IMR-90 (cell line): ENCODE measurements around the gene ALDH2. TPM values are rescaled to one million over a fixed set of nuclear protein-coding genes. Genes with fewer than 3 reads are reported as not detected.
"Not testable (repeated sequence)": the region's sequence is repeated elsewhere in the genome, so short reads cannot be mapped to it uniquely, and the experiment has no call there.

Experiments
- ATAC-seq: fragments of 200-7000 bp; cut with Tn5 transposase; 2 replicates; pipeline ENCODE4 v1.9.1; 2020; ENCODE audit warnings: low read depth, mild to moderate bottlenecking, moderate library complexity
- BruUV-seq: library from RNA; stranded (reverse); fragments of 400-500 nt; replicated peaks from 2 replicates; lab custom pipeline; 2021; lab: Mats Ljungman, UMichigan
- CTCF ChIA-PET: fragments of 300-600 bp; formaldehyde crosslinking; extraction: SDS; loops from one replicate; lab custom pipeline; 2021; ENCODE audit warnings: antibody characterized with exemption; lab: Yijun Ruan, JAX
- POLR2A ChIA-PET: fragments of 300-600 bp; sonication (Branson Sonifier 250); formaldehyde crosslinking; loops from one replicate; lab custom pipeline; 2022; ENCODE audit warnings: antibody characterized with exemption; ENCODE audit not compliant: unreplicated experiment; lab: Charles Lee
- DNase-seq: peaks from one replicate; pipeline ENCODE4 v3.0.0; 2013
- H2AFZ ChIP-seq: replicated peaks from 2 replicates; pipeline ENCODE3; 2013; ENCODE audit warnings: low read length, mild to moderate bottlenecking; ENCODE audit not compliant: poor library complexity
- H2AK5ac ChIP-seq: 2 replicates; pipeline ENCODE4 v1.6.1; 2013; ENCODE audit warnings: low read depth, low read length, inconsistent platforms
- H2AK9ac ChIP-seq: replicated peaks from 2 replicates; pipeline ENCODE3; 2013; ENCODE audit warnings: mild to moderate bottlenecking, low read depth, low read length, moderate library complexity; ENCODE audit not compliant: poor library complexity
- H2BK120ac ChIP-seq: 2 replicates; pipeline ENCODE4 v1.6.1; 2013; ENCODE audit warnings: low read depth, low read length, inconsistent platforms
- H2BK15ac ChIP-seq: 3 replicates; pipeline ENCODE4 v1.6.1; 2013; ENCODE audit warnings: low read depth, low read length, inconsistent platforms
- H2BK20ac ChIP-seq: 2 replicates; pipeline ENCODE4 v1.6.1; 2013; ENCODE audit warnings: low read depth, mild to moderate bottlenecking, inconsistent platforms, low read length, moderate library complexity
- H2BK5ac ChIP-seq: 2 replicates; pipeline ENCODE4 v1.6.1; 2013; ENCODE audit warnings: mild to moderate bottlenecking, low read depth, low read length, inconsistent platforms; ENCODE audit not compliant: poor library complexity, severe bottlenecking
- H3K14ac ChIP-seq: replicated peaks from 2 replicates; pipeline ENCODE4 v1.6.1; 2013; ENCODE audit warnings: low read depth, low read length, inconsistent platforms
- H3K18ac ChIP-seq: 2 replicates; pipeline ENCODE4 v1.6.1; 2013; ENCODE audit warnings: low read depth, low read length, control low read depth
- H3K23ac ChIP-seq: 2 replicates; pipeline ENCODE4 v1.6.1; 2013; ENCODE audit warnings: low read depth, low read length, inconsistent platforms
- H3K27ac ChIP-seq: 2 replicates; pipeline ENCODE4 v1.5.1; 2013; ENCODE audit warnings: mild to moderate bottlenecking, control low read depth, low read length; ENCODE audit not compliant: insufficient read depth
- H3K27me3 ChIP-seq: 2 replicates; pipeline ENCODE4 v1.6.1; 2013; ENCODE audit warnings: low read length; ENCODE audit not compliant: control insufficient read depth, insufficient read depth
- H3K36me3 ChIP-seq: 2 replicates; pipeline ENCODE4 v1.6.1; 2013; ENCODE audit warnings: low read length, mixed read lengths; ENCODE audit not compliant: control insufficient read depth, insufficient read depth
- H3K4ac ChIP-seq: 2 replicates; pipeline ENCODE4 v1.6.1; 2013; ENCODE audit warnings: low read depth, low read length, inconsistent platforms
- H3K4me1 ChIP-seq: 2 replicates; pipeline ENCODE4 v1.6.1; 2013; ENCODE audit warnings: low read length, mixed read lengths; ENCODE audit not compliant: control insufficient read depth, insufficient read depth
- H3K4me2 ChIP-seq: 2 replicates; pipeline ENCODE4 v1.6.1; 2013; ENCODE audit warnings: low read depth, mild to moderate bottlenecking, control low read depth, low read length, moderate library complexity
- H3K4me3 ChIP-seq: 2 replicates; pipeline ENCODE4 v1.5.1; 2013; ENCODE audit warnings: low read depth, mild to moderate bottlenecking, control low read depth, low read length, moderate library complexity; ENCODE audit not compliant: insufficient read depth
- H3K56ac ChIP-seq: 2 replicates; pipeline ENCODE4 v1.6.1; 2013; ENCODE audit warnings: low read length, inconsistent platforms; ENCODE audit not compliant: insufficient read depth; ENCODE audit errors: extremely low read depth
- H3K79me1 ChIP-seq, 2 experiments: 2 replicates each; pipeline ENCODE4 v1.6.1; 2013; ENCODE audit warnings: low read length in 2 of 2, inconsistent platforms in 1 of 2, low read depth in 1 of 2
- H3K9ac ChIP-seq: 2 replicates; pipeline ENCODE4 v1.6.1; 2013; ENCODE audit warnings: low read depth, low read length, control low read depth
- H3K9me1 ChIP-seq: 2 replicates; pipeline ENCODE4 v1.6.1; 2013; ENCODE audit warnings: low read length, inconsistent platforms; ENCODE audit not compliant: insufficient read depth
- H3K9me3 ChIP-seq: 2 replicates; pipeline ENCODE4 v1.6.1; 2013; ENCODE audit warnings: low read length; ENCODE audit not compliant: control insufficient read depth, insufficient read depth
- H4K20me1 ChIP-seq: 2 replicates; pipeline ENCODE4 v1.6.1; 2013; ENCODE audit warnings: low read length, inconsistent platforms; ENCODE audit not compliant: insufficient read depth
- H4K5ac ChIP-seq: 2 replicates; pipeline ENCODE4 v1.6.1; 2013; ENCODE audit warnings: mild to moderate bottlenecking, low read depth, low read length, control low read depth
- H4K8ac ChIP-seq, 2 experiments: 2 replicates each; pipeline ENCODE4 v1.6.1; 2013; ENCODE audit warnings: low read depth in 2 of 2, low read length in 2 of 2, control low read depth in 1 of 2, inconsistent platforms in 1 of 2
- H4K91ac ChIP-seq: 2 replicates; pipeline ENCODE4 v1.6.1; 2013; ENCODE audit warnings: low read depth, low read length, inconsistent platforms; ENCODE audit not compliant: insufficient read depth
- CTCF ChIP-seq: conservative IDR thresholded peaks from 2 replicates; pipeline ENCODE4 v1.5.1; 2012; ENCODE audit warnings: mild to moderate bottlenecking, low read depth, low read length, improper control_type of control experiment
- RAD21 ChIP-seq: IDR thresholded peaks from 2 replicates; pipeline ENCODE4 v1.6.1; 2012; ENCODE audit warnings: low read length, improper control_type of control experiment
- WGBS, 2 experiments: methylation state at CpG; one replicate each; pipeline versions ENCODE4 v1.1.5 to v1.1.7; 2013; ENCODE audit warnings: missing lambda C conversion rate in 2 of 2; ENCODE audit not compliant: insufficient read length in 1 of 2; ENCODE audit errors: extremely low coverage in 2 of 2; 5-methylcytosine and 5-hydroxymethylcytosine counted together
- dilution Hi-C: fragments of 300-500 bp; cut with HindIII; formaldehyde crosslinking; loops from one replicate; pipeline ENCODE4 v1.14.3; 2018; ENCODE audit warnings: low sequenced_read_pairs; ENCODE audit not compliant: unreplicated experiment
- in situ Hi-C: fragments of 300-500 bp; cut with MboI; formaldehyde crosslinking; loops from 3 replicates; pipeline ENCODE4 v1.14.3; 2019; ENCODE audit warnings: low sequenced_read_pairs, inconsistent platforms, mixed read lengths
- intact Hi-C: fragments of 100-400 bp; cut with micrococcal nuclease; formaldehyde crosslinking; loops from 2 replicates; pipeline ENCODE4 v1.10.0; 2022
- polyA plus RNA-seq, 3 experiments: library from polyadenylated mRNA; depleted of rRNA; stranded (reverse); fragments of >200 nt; gene quantifications; 2 replicates each; pipeline ENCODE4 v1.2.3, GENCODE V29; 2012; ENCODE audit warnings: low replicate concordance in 1 of 3
- total RNA-seq: library from RNA; depleted of rRNA; stranded (reverse); fragments of >200 nt; gene quantifications from 2 replicates; pipeline ENCODE4 v1.2.3, GENCODE V29; 2012

ALDH2 gene
- total and polyA plus RNA-seq, 2 of the 4 experiments (the other 2 are of a cell fraction): 16.0 to 41.2 TPM

GRCh38 chr12:111824312-111824711 is 57.6 kb downstream of the ALDH2 start:
- H3K4me3 ChIP-seq, H3K36me3 ChIP-seq, H3K9me3 ChIP-seq, H2AK5ac ChIP-seq, H3K4me2 ChIP-seq, H2AK9ac ChIP-seq, H3K23ac ChIP-seq, H3K27me3 ChIP-seq, H4K91ac ChIP-seq, dilution Hi-C loops, H2BK120ac ChIP-seq, H4K8ac ChIP-seq, H4K20me1 ChIP-seq, H3K27ac ChIP-seq, in situ Hi-C loops, ATAC-seq, H3K56ac ChIP-seq, H3K9me1 ChIP-seq, H2AFZ ChIP-seq, H3K79me1 ChIP-seq, H3K14ac ChIP-seq, DNase-seq, intact Hi-C loops, H2BK20ac ChIP-seq, CTCF ChIA-PET, H3K9ac ChIP-seq, POLR2A ChIA-PET, H2BK15ac ChIP-seq, H2BK5ac ChIP-seq, H3K18ac ChIP-seq, H3K4ac ChIP-seq, BruUV-seq, H3K4me1 ChIP-seq, H4K5ac ChIP-seq: not testable (repeated sequence)
- no CpG with 5 or more reads among the region's 4 CpGs for WGBS, 2 experiments
- TF ChIP-seq RAD21 (peak; percentile 32), CTCF (peak; percentile 39)
